H1 (cell line): ENCODE results near the gene CCL1. TPM values are rescaled to one million over a fixed set of nuclear protein-coding genes. Genes with fewer than 3 reads are reported as not detected.

Experiments
- CTCF ChIA-PET: fragments of 300-600 bp; sonication (Branson Sonifier 250); formaldehyde crosslinking; loops from one replicate; lab custom pipeline; 2021; ENCODE audit not compliant: partially characterized antibody; lab: Charles Lee
- POLR2A ChIA-PET: fragments of 300-600 bp; sonication (Branson Sonifier 250); formaldehyde crosslinking; loops from one replicate; lab custom pipeline; 2021; ENCODE audit warnings: inconsistent platforms; ENCODE audit not compliant: partially characterized antibody; lab: Charles Lee
- DNase-seq, 2 experiments: peaks; one replicate each; pipeline versions ENCODE4 v3.0.0 to v3.0.0-alpha.2; 2010 to 2022; ENCODE audit warnings: low spot score in 2 of 2, low read depth in 1 of 2, mixed read lengths in 1 of 2
- FAIRE-seq: peaks from 2 replicates; lab custom pipeline; 2011; peaks lifted over from hg19 to GRCh38; lab: Jason Lieb, UNC
- H2AFZ ChIP-seq: 2 replicates; pipeline ENCODE4 v1.8.1; 2012; ENCODE audit warnings: low read length, inconsistent platforms
- H2AK5ac ChIP-seq: 2 replicates; pipeline ENCODE4 v1.6.1; 2013; ENCODE audit warnings: low read depth, low read length
- H2BK120ac ChIP-seq: replicated peaks from 2 replicates; pipeline ENCODE3; 2013; ENCODE audit warnings: low read depth, low read length, inconsistent platforms
- H2BK12ac ChIP-seq: 2 replicates; pipeline ENCODE4 v1.6.1; 2013; ENCODE audit warnings: low read depth, low read length
- H2BK15ac ChIP-seq: 2 replicates; pipeline ENCODE4 v1.6.1; 2013; ENCODE audit warnings: low read length
- H2BK20ac ChIP-seq: 2 replicates; pipeline ENCODE4 v1.6.1; 2013; ENCODE audit warnings: low read length
- H2BK5ac ChIP-seq: 2 replicates; pipeline ENCODE4 v1.6.1; 2013; ENCODE audit warnings: low read depth, low read length
- H3K14ac ChIP-seq: 2 replicates; pipeline ENCODE4 v1.6.1; 2013; ENCODE audit warnings: inconsistent platforms; ENCODE audit not compliant: insufficient read length
- H3K18ac ChIP-seq: 2 replicates; pipeline ENCODE4 v1.6.1; 2013; ENCODE audit warnings: low read length; ENCODE audit errors: extremely low read depth
- H3K23ac ChIP-seq: 2 replicates; pipeline ENCODE4 v1.6.1; 2013; ENCODE audit warnings: inconsistent platforms; ENCODE audit not compliant: insufficient read length
- H3K23me2 ChIP-seq: 2 replicates; pipeline ENCODE4 v1.6.1; 2013; ENCODE audit warnings: low read depth, low read length
- H3K27ac ChIP-seq: 2 replicates; pipeline ENCODE4 v1.6.1; 2011; ENCODE audit warnings: low read depth, low read length, inconsistent platforms
- H3K27me3 ChIP-seq, 4 experiments: replicated peaks in 1 of 4; 1 replicate in 1 of 4; 2 replicates in 3 of 4; pipeline versions ENCODE4 v1.6.1 to v1.8.1; 2011 to 2013; ENCODE audit warnings: low read length in 3 of 4, mild to moderate bottlenecking in 3 of 4, inconsistent platforms in 2 of 4, mixed read lengths in 2 of 4, moderate library complexity in 1 of 4; ENCODE audit not compliant: control insufficient read depth in 3 of 4, insufficient read depth in 3 of 4; ENCODE audit errors: extremely low read depth in 1 of 4
- H3K36me3 ChIP-seq, 4 experiments: 2 replicates each; pipeline versions ENCODE4 v1.6.1 to v1.8.1; 2011 to 2013; ENCODE audit warnings: mild to moderate bottlenecking in 4 of 4, low read length in 3 of 4, moderate library complexity in 2 of 4, control low read depth in 1 of 4, inconsistent platforms in 1 of 4; ENCODE audit not compliant: insufficient read depth in 4 of 4, control insufficient read depth in 2 of 4
- H3K4ac ChIP-seq: replicated peaks from 2 replicates; pipeline ENCODE3; 2013; ENCODE audit warnings: low read length, low read depth, mixed read lengths, inconsistent platforms; ENCODE audit not compliant: insufficient read length
- H3K4me1 ChIP-seq, 4 experiments: replicated peaks in 1 of 4; 1 replicate in 1 of 4; 2 replicates in 3 of 4; pipeline versions ENCODE4 v1.6.1 to v1.8.1; 2011 to 2013; ENCODE audit warnings: low read length in 3 of 4, inconsistent platforms in 2 of 4, mixed read lengths in 1 of 4; ENCODE audit not compliant: insufficient read depth in 4 of 4, control insufficient read depth in 3 of 4
- H3K4me2 ChIP-seq, 2 experiments: 2 replicates each; pipeline versions ENCODE4 v1.6.1 to v1.8.1; 2011 to 2013; ENCODE audit warnings: low read depth in 2 of 2, low read length in 2 of 2, control low read depth in 1 of 2, inconsistent platforms in 1 of 2, mild to moderate bottlenecking in 1 of 2; ENCODE audit not compliant: insufficient read depth in 1 of 2
- H3K4me3 ChIP-seq, 4 experiments: fragments of 200-600, 300-600 bp in 1 of 4; sonication (generic), shearing (Covaris generic), sonication (Bioruptor Twin) in 1 of 4; 2 replicates each; pipeline versions ENCODE4 v1.5.1 to v1.8.1; 2011 to 2016; ENCODE audit warnings: low read length in 4 of 4, low read depth in 3 of 4, control low read depth in 2 of 4, inconsistent platforms in 2 of 4, mild to moderate bottlenecking in 2 of 4, mixed read lengths in 1 of 4, moderate library complexity in 1 of 4; ENCODE audit not compliant: insufficient read depth in 2 of 4; ENCODE audit errors: extremely low read depth in 1 of 4
- H3K56ac ChIP-seq: replicated peaks from 2 replicates; pipeline ENCODE3; 2013; ENCODE audit warnings: low read depth, mild to moderate bottlenecking, mixed read lengths, low read length, inconsistent platforms; ENCODE audit not compliant: insufficient read length
- H3K79me1 ChIP-seq: 2 replicates; pipeline ENCODE4 v1.6.1; 2013; ENCODE audit warnings: low read depth, low read length, control low read depth
- H3K79me2 ChIP-seq, 2 experiments: 2 replicates each; pipeline versions ENCODE4 v1.6.1 to v1.8.1; 2012 to 2013; ENCODE audit warnings: low read length in 2 of 2, mild to moderate bottlenecking in 2 of 2, inconsistent platforms in 1 of 2; ENCODE audit not compliant: insufficient read depth in 2 of 2, control insufficient read depth in 1 of 2
- H3K9ac ChIP-seq, 4 experiments: replicated peaks in 1 of 4; 1 replicate in 1 of 4; 2 replicates in 3 of 4; pipeline versions ENCODE4 v1.6.1 to v1.8.1; 2011 to 2013; ENCODE audit warnings: low read depth in 3 of 4, low read length in 3 of 4, control low read depth in 2 of 4, mild to moderate bottlenecking in 2 of 4, moderate library complexity in 2 of 4, inconsistent platforms in 1 of 4; ENCODE audit errors: extremely low read depth in 1 of 4
- H3K9me3 ChIP-seq, 2 experiments: 2 replicates each; pipeline versions ENCODE4 v1.6.1 to v1.8.1; 2012 to 2013; ENCODE audit warnings: mild to moderate bottlenecking in 2 of 2, moderate library complexity in 2 of 2, control low read depth in 1 of 2, inconsistent platforms in 1 of 2, low read depth in 1 of 2, low read length in 1 of 2, mixed read lengths in 1 of 2; ENCODE audit not compliant: insufficient read depth in 2 of 2
- H4K20me1 ChIP-seq, 2 experiments: replicated peaks in 1 of 2; 2 replicates each; pipeline versions ENCODE3 to v1.8.1; 2011 to 2013; ENCODE audit warnings: inconsistent platforms in 2 of 2, low read length in 2 of 2, mild to moderate bottlenecking in 1 of 2; ENCODE audit not compliant: insufficient read depth in 2 of 2, control insufficient read depth in 1 of 2
- H4K5ac ChIP-seq: 2 replicates; pipeline ENCODE4 v1.6.1; 2013; ENCODE audit warnings: low read length, low read depth, mixed read lengths, inconsistent platforms; ENCODE audit not compliant: insufficient read length
- H4K8ac ChIP-seq: 2 replicates; pipeline ENCODE4 v1.8.0; 2013; ENCODE audit warnings: mild to moderate bottlenecking, moderate library complexity, low read length, inconsistent platforms; ENCODE audit not compliant: insufficient read depth; ENCODE audit errors: extremely low read depth
- H4K91ac ChIP-seq: replicated peaks from 2 replicates; pipeline ENCODE3; 2013; ENCODE audit warnings: low read length, mixed read lengths, inconsistent platforms; ENCODE audit not compliant: insufficient read length
- BRCA1 ChIP-seq: IDR thresholded peaks from 2 replicates; pipeline ENCODE4 v1.6.1; 2012; ENCODE audit warnings: low read depth, low read length, improper control_type of control experiment
- WGBS, 2 experiments: shearing (Covaris generic) in 1 of 2; methylation state at CpG; one replicate each; pipeline versions ENCODE4 v1.1.6 to v1.1.7; 2013 to 2015; ENCODE audit warnings: low lambda C conversion rate in 2 of 2, mixed read lengths in 2 of 2, inconsistent platforms in 1 of 2, low coverage in 1 of 2, missing lambda C conversion rate in 1 of 2; ENCODE audit not compliant: insufficient replicate concordance in 2 of 2, insufficient coverage in 1 of 2, insufficient read length in 1 of 2; ENCODE audit errors: extremely low coverage in 1 of 2, missing lambda C conversion rate in 1 of 2; 5-methylcytosine and 5-hydroxymethylcytosine counted together
- polyA plus RNA-seq, 7 experiments: library from polyadenylated mRNA; depleted of rRNA in 3 of 7; stranded (reverse) in 5 of 7; unstranded in 2 of 7; fragments of >200 nt in 5 of 7; fragments of 200-250 nt in 2 of 7; gene quantifications; 1 replicate in 5 of 7; 2 replicates in 1 of 7; 4 replicates in 1 of 7; pipeline versions ENCODE4 v1.2.1 to v1.2.3, GENCODE V29; 2011 to 2013; ENCODE audit warnings: missing spikeins in 2 of 7, mixed read lengths in 2 of 7
- total RNA-seq: library from RNA; stranded (reverse); fragmentation: NEBNext Ultra II Directional; extraction: Animal tissue kit (Norgen Biotek cat#: 25700); gene quantifications from 2 replicates; pipeline ENCODE4 v1.2.1, GENCODE V29; 2021

CCL1 gene
- total and polyA plus RNA-seq, 2 of the 8 experiments (the other 6 are each of a cell fraction or from before 2014, with no cell fraction given), result not detected

- Histone ChIP-seq H2BK120ac (no peak overlapping the region), H3K79me2 (no peaks in the 10 kb centered on the region), H4K20me1 (no peaks in the 10 kb centered on the region), H2BK15ac (no peak overlapping the region), H3K79me1 (no peaks in the 10 kb centered on the region), H3K36me3 (no peaks in the 10 kb centered on the region), H4K91ac (no peak overlapping the region), H2BK5ac (no peak overlapping the region), H3K9ac (no peak overlapping the region), H2BK20ac (no peak overlapping the region), H2AK5ac (no peak overlapping the region)
- CTCF ChIA-PET, result interaction anchor here (0.6 to 2.8 kb wide), 8 partner anchors 8 to 410 kb away, joined by 3 to 15 read pairs (median 4); partner anchors contain the start of gene CCL13
- WGBS, 2 experiments, result 87% methylated on average over 9 of the region's 9 CpGs; no CpG with 5 or more reads in 1 of the 2 experiments
- POLR2A ChIA-PET, result interaction anchor here (1.2 kb wide), 1 partner anchor 211 kb away, joined by 5 read pairs; no protein-coding TSS in a partner anchor
- DNase-seq, result peak in 1 of 2 experiments; percentile 30
- TF ChIP-seq BRCA1, result no peak
- TF ChIP-seq, all 59 proteins: peak for 0
- H3K18ac ChIP-seq, result no peak overlapping the region
- H3K9me3 ChIP-seq, result no peaks in the 10 kb centered on the region
- H2AFZ ChIP-seq, result no peak overlapping the region
- no peak for FAIRE-seq
- no peak overlapping the region for H3K56ac ChIP-seq
- H3K23ac ChIP-seq, result no peak overlapping the region
- no peak overlapping the region for H4K8ac ChIP-seq
- no peak overlapping the region for H2BK12ac ChIP-seq
- no peak overlapping the region for H3K4me2 ChIP-seq
- H3K14ac ChIP-seq, result no peak overlapping the region
- no peaks in the 10 kb centered on the region for H3K4me1 ChIP-seq
- no peaks in the 10 kb centered on the region for H3K23me2 ChIP-seq
- no peak overlapping the region for H3K4ac ChIP-seq
- no peaks in the 10 kb centered on the region for H3K27me3 ChIP-seq
- no peak overlapping the region for H3K4me3 ChIP-seq
- H4K5ac ChIP-seq, result no peak overlapping the region
- no peak overlapping the region for H3K27ac ChIP-seq
Measured at GRCh38 chr17:34368196-34368945, 5.3 kb upstream of the CCL1 start.
